ENCODE results near the gene THUMPD1. TPM values are rescaled to one million over a fixed set of nuclear protein-coding genes. Genes with fewer than 3 reads are reported as not detected.
"Not testable (repeated sequence)": the region's sequence is repeated elsewhere in the genome, so short reads cannot be mapped to it uniquely, and the experiment has no call there.

Gene THUMPD1
- total RNA-seq, 1 donor from 2014 or later = 18.3 TPM

DNA sequence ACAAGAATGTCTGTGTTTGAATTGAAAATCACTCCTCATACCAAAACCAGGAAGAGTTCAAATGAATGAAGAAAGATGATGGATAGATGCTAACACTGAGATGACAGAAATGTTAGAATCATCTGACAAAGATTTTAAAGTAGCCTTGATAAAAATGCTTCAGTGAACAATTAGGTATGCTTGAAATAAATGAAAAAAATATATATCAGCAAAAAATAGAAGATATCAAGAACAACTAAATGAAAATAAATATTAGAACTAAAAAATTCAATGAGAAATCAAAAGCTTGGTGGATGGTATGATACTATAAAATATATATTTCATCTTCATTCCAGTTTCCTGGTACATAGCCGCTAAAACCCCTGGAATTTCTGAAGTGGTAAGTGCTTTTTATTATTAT lies 13.6 kb upstream of the THUMPD1 start:
- intact Hi-C loops (cut with DNase I) = no loop called here
- no peak for DNase-seq (ENCODE audit: missing footprints)
- ATAC-seq = no peak

GRCh38 chr16:20753727-20754126 lies 12.1 kb upstream of the THUMPD1 start:
- no peak for DNase-seq (ENCODE audit: missing footprints)
- intact Hi-C loops (cut with DNase I) = no loop called here
- no peak for ATAC-seq

- no peak for DNase-seq (ENCODE audit: missing footprints)
- ATAC-seq = no peak
- intact Hi-C loops (cut with DNase I) = no loop called here
Measured at GRCh38 chr16:20750558-20750957, 8.9 kb upstream of the THUMPD1 start.

DNA sequence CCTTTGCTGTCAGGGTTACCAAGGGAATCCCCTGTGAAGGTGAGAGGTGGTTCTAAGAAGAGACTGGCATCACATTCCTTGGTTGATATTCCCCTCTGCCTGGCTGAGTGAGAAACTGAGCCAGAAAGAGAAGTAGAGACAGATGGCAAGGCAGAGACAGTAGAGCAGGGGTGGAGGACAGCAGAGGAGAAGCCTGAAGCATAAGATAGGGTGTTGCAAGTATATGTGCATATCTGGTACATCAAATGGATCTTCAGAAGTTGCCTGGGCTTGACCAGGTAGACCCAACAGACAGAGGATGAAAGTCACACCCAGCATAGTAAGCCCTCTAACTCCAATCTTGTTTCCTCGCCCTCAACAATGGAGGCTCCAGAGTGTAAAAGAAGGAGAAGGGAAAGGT lies 7.9 kb upstream of the THUMPD1 start:
- intact Hi-C loops (cut with DNase I) = no loop called here
- no peak for ATAC-seq

GRCh38 chr16:20747030-20747816 lies 5.6 kb upstream of the THUMPD1 start:
- intact Hi-C loops (cut with DNase I) = no loop called here
- DNase-seq (ENCODE audit: missing footprints) (no peak), ATAC-seq (no peak)

More for the DNA sequence above, 7.9 kb upstream of the THUMPD1 start:
- DNase-seq (ENCODE audit: missing footprints) = no peak

DNA sequence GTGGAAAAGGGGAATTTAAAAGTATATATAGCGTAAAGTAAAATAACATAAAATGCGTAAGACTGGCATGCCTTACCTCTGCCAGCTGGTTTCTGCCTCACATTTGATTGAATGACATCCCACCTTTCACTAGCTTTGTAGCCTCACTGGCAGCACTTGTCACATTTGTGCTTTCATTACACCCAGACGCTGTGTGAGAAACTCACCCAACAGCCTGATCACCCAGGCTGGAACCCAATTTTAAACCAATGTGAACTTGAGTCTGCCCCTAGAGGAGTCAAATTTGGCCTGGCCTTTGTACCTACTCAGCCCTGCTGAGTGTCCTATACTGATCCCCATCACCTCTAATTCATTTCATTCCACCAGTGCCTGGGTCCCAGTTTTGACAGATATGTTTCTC lies 4.8 kb upstream of the THUMPD1 start:
- no peak for DNase-seq (ENCODE audit: missing footprints)
- intact Hi-C loops (cut with DNase I) = no loop called here
- ATAC-seq = no peak

- ATAC-seq = no peak
- intact Hi-C loops (cut with DNase I) = no loop called here
- DNase-seq (ENCODE audit: missing footprints) = peak; percentile 79
Measured at GRCh38 chr16:20744922-20745440, 3.4 kb upstream of the THUMPD1 start.

- intact Hi-C loops (cut with DNase I) = no loop called here
- ATAC-seq = no peak
- DNase-seq (ENCODE audit: missing footprints) = no peak
Measured at GRCh38 chr16:20743591-20743990, 2.0 kb upstream of the THUMPD1 start.

- peak; percentile 95 for DNase-seq (ENCODE audit: missing footprints)
- intact Hi-C loops (cut with DNase I) = no loop called here
- peak; percentile 94 for ATAC-seq
Measured at GRCh38 chr16:20740901-20741521, 607 bp downstream of the THUMPD1 start.

GRCh38 chr16:20740007-20740883 lies 1.4 kb downstream of the THUMPD1 start:
- DNase-seq (ENCODE audit: missing footprints) = no peak
- ATAC-seq = no peak
- intact Hi-C loops (cut with DNase I) = no loop called here

GRCh38 chr16:20735490-20735889 lies 6.1 kb downstream of the THUMPD1 start:
- ATAC-seq (no peak), DNase-seq (ENCODE audit: missing footprints) (no peak)
- intact Hi-C loops (cut with DNase I) = no loop called here

DNA sequence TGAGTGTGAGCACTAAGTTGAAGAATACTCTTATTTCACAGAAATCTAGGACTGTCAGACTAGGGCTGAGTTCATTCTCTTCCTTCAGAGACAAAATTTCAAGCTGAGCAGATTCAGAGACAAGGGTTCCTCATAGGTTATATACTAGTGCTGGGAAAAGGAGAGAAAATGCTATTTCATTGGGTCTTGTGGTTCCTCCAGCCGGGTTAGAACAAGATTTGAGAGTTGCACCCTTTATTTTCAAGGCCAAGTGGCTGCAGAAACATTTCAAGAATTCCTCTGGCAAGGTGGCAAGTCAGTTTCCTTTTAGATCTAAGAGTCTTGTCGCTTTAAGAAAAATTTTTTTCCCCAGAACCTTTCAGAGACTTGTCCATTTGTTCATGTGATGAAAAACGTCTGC lies 6.8 kb downstream of the THUMPD1 start:
- intact Hi-C loops (cut with DNase I) = no loop called here
- no peak for ATAC-seq
- DNase-seq (ENCODE audit: missing footprints) = no peak

DNA sequence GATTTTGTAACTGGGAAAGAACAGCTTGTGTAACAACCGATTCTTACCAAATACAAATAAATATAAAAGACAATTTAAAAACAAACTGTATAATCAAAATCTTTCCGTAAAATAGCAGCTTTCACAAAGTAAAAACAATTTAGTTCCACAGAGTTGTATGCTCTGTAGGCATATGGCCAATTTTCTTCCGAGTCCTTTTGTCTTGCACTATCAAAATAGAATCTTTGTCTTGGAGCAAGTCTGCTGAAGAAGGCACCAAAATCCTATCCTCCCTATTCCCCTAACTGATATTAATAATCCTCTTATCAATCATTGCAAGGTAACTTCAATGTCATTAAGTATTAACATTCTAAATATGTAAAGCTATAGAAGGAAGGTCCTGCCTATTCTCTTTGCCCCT lies 7.6 kb downstream of the THUMPD1 start:
- ATAC-seq = no peak
- DNase-seq (ENCODE audit: missing footprints) = no peak
- intact Hi-C loops (cut with DNase I) = no loop called here

DNA sequence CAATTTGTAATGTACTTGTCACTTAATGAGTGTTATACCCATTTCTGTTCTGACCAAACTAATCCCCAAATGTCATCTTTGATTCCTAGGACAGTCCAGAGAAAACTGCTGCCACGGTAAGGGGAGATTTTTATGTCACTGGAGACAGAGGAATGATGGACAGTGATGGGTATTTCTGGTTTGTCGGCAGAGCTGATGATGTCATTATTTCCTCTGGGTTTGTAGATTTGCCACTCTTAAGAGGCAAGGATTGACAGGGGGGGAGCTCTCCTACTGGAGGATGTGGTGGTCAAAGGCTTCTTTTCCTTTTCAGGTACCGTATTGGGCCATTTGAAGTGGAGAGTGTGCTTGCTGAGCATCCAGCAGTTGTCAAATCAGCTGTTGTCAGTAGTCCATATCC lies 12.5 kb downstream of the THUMPD1 start:
- intact Hi-C loops (cut with DNase I) = no loop called here
- ATAC-seq (no peak), DNase-seq (ENCODE audit: missing footprints) (no peak)

- DNase-seq (ENCODE audit: missing footprints) (no peak), ATAC-seq (no peak)
- intact Hi-C loops (cut with DNase I) = no loop called here
Measured at GRCh38 chr16:20727181-20727580, 14.4 kb downstream of the THUMPD1 start.

DNA sequence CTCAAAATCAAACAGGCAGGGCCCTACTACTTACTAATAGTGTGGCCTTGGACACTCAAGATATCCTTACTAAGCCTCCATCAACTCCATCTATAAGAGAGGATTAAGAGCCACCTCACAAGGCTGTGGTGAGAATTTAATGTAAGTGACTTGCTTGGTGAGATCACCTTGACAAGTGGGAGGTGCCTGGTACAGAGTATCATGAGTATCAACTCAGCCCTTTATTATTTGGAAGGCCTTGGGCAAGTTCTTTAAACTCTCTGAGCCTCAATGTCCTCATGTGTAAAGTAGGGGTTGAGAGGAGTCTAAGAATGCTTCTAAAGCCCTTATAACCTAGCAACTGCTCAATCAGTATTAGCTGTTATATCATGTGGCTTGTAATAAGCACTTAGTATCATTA lies 15.0 kb downstream of the THUMPD1 start:
- no peak for DNase-seq (ENCODE audit: missing footprints)
- no peak for ATAC-seq
- intact Hi-C loops (cut with DNase I) = no loop called here

DNA sequence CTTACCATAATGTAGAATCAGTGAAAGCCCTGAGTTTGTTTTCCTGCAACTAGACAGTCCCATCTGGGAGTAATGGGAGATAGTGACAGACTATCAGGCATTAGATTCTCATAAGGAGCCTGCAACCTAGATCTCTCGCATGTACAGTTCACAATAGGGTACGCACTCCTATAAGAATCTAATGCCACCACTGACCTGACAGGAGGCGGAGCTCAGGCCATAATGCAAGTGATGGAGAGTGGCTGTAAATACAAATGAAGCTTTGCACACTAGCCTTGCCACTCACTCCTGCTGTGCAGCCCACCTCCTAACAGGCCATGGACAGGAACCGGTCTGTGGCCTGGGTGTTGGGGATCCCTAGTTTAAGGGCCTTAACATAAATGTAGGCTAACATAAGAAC lies 21.4 kb downstream of the THUMPD1 start:
- ATAC-seq = no peak
- no peak for DNase-seq (ENCODE audit: missing footprints)
- intact Hi-C loops (cut with DNase I) = no loop called here

- ATAC-seq; intact Hi-C loops (cut with DNase I); DNase-seq (ENCODE audit: missing footprints): not testable (repeated sequence)
Measured at GRCh38 chr16:20717718-20718117, 23.9 kb downstream of the THUMPD1 start.

DNA sequence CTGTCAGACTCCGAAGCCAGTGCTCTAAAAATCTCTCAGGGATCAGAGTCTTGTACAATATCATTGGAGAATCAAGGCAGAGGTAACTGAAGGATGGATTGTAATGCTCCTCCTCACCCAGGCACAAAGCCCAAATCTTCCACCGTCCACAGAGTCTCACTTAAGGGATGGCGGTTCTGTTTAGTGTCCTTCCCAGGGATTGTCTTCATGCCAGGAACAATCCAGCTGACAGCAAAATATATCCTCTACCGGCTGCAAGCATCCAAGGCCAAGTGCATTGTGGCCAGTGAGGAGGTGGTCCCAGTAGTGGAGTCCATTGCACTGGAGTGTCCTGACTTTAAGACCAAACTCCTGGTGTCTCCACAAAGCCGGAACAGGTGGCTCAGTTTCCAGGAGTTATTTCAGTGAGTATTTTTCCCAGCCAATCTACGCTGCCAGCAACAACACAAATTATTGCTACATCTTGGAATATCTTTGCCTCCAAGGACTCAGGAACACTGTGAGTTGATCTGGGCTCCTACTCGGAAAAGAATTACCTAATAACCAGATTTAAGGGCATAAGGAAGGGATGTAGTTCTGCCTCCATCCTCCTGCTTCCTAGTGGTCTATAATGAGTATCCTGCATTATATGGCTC lies 30.2 kb downstream of the THUMPD1 start:
- DNase-seq (ENCODE audit: missing footprints) = no peak
- intact Hi-C loops (cut with DNase I) = no loop called here
- ATAC-seq = peak; percentile 91

Data from Right ventricle myocardium inferior (tissue), 1 donor.